GM21367 (cell line): ENCODE results near the gene CDK2AP2.
A peak's percentile ranks its signal among the peaks of the same experiment; 100 is the strongest.
"Not testable (repeated sequence)": the region's sequence is repeated elsewhere in the genome, so short reads cannot be mapped to it uniquely, and the experiment has no call there.

Source experiments
- ATAC-seq: cut with Tn5 transposase; IDR thresholded peaks from one replicate; pipeline ENCODE4 v1.9.1; 2021; ENCODE audit not compliant: unreplicated experiment

CDK2AP2 gene

DNA sequence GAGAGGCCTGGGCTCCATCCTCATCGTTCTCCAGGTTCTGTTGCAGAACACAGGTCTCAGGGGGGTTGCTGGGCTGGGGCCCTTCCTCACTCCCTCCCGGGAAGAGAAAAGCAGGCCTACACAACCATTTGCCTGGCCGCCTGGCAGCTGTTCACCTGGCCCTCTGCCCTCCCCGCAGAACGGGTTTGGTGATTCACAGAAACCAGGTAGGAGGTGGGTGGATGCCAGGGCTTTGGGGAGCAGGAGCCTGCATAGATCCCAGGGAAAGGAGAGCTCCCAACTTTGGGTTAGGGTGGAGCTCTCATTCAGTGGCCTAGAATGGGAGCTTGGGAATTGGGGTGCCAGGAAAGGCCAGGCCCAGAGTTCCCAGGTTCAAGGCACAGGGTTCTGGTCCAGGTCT lies 39.9 kb downstream of the CDK2AP2 start:
- ATAC-seq = no peak

DNA sequence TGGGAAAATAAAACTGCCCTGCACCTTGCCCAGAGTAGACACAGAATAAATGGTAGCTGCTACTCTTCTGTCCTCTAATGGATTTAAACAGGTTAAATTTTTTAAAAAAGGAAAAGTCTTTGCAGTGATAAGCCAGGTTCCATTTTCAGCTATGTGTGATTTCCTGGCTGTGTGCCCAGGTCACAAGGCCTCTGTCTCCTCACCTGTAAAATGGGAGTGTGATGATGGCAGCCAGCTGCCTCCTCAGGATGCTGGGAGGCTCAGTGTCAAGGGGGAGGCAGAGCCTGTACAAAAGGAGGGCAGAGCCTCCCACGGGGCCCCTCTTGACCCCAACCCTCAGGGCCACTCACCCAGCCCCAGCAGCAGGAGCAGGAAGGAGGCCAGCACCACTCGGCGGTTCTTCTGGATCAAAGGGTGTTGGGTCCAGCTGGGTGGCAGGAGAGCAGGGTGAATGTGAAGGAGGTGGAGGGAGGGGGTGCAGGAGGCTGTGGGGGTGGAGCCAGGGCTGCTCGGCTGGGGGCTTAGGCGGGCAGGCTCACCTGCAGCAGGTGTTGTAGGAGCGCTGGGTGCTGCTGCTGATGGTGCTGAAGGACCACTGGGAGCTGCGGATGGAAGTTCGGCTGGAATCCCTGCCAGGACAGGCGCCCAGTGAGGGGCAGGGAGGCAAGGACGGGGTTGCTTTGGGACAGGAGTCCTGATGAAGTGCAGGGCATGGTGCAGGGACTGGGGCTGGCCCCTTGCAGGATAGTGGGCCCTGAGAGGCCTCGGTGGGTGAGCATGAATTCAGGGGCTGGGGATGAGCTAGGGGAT lies 40.8 kb downstream of the CDK2AP2 start:
- no peak for ATAC-seq

DNA sequence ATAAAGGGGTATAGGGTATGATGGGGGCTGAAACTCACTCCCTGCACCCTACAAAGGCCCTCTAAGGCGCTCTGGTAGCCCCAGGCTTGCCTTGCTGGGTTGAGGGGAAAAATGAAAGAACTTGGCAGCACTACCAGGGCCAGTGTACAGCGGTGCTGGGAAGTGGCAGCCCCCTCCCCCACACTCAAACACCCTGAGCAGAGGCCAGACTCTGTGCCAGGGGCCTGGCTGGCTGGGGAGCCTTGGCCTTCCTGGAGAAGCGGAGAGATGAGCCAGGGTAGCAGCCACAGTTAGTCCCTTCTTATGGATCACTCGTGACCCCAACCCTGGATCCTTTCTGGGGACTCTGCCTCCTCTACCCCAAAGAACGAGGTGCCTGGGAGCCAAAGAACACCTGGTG lies 41.6 kb downstream of the CDK2AP2 start:
- no peak for ATAC-seq

DNA sequence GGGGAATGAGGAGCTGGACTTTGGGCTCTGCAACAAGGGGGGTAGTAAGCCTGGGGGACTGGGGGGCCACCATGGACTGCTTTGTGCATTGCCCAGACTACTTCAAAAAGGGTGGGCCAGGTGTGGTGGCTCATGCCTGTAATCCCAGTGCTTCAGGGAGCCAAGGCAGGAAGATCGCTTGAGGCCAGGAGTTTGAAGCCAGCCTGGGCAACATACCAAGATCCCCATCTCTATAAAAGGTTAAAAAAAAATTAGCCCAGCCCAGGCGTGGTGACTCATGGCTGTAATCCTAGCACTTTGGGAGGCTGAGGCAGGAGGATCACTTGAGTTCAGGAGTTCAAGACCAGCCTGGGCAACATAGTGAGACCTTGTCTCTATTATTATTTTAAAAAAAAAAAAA lies 42.4 kb downstream of the CDK2AP2 start:
- ATAC-seq = not testable (repeated sequence)

DNA sequence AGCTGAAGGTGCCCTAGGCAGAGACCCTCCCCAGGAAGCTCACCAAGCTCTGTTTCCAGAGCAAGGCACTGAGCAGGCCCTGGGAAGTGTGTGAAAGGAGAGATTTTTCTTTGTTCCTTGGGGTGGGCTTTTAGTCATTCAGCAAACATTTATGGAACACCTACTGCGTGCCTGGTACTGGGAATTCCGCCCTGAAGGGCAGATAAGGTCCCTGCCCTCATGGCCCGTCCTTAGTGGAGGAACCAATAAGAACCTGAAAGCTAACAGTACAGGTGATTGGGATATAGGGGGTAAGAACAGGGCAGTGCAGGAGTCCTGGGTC lies 42.8 kb downstream of the CDK2AP2 start:
- no peak for ATAC-seq

DNA sequence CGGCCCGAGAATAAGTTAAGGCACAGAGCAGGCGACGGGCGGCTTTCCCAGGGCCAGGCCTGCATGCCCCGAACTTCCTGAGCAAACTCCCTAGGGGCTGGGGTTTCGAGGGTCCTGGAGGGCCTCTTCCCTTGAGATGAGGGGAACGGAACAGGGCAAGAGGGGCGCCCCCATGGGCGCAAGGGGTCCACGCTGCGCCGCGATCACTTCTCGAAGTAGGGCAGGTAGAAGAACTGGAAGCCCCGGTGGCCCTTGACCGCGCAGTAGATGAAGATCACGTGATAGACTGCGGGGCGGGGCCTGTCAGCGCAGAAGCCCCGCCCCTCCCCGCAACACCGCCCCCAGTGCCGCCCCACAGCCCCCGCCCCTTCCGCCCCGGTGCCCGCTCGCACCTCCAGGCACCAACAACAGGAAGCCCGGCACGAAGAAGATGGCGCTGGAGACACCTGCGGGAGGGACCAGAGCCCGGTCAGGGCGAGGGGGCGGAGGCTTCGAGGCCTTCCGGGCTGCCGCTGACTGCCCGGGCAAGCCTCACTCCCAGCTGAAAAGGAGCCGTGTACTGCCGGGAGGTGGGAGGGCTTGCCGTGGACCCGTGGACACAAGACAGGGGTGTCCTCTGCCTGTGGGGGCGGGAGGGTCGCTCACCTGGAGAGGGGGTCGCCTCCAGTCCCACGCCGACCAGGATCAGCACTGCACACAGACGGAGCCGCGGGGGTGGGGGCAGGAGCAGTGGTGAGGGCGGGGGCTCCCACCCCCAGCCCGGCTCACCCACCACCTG lies 43.4 kb downstream of the CDK2AP2 start:
- peak; percentile 53 for ATAC-seq

DNA sequence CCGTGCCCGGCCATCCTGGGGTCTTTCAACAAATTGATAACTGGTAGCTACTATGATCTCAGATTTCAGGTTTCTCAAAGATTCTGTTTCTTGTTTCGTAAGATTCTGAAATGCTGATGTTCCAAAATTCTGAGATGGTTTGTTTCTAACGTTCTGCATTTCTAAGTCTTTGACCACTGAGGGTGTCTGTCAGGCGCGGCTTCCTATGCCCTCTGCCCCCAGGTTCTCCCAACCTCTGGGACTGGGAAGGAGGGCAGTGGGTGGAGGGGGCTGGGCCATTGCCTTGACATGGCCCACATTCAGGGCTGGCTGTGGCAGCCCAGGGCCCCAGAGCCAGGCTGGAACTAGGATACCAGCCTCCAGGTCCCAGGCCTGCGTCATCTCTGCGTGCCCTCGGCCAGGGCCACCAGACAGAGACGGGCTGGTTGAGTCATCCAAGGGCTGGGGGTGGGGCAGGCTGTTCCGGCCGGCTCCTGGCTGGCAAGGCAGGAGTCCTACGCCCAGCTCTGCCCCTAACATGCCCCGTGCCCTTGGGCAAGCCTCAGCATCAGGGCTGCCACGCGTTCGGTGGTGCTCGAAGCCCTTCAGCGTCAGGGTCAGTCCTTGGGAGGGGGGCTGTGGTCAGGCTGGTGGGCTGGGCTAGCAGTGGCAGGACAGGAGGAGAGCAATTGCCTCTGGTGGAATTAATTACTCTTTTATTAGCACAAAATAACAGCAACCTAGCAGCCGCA lies 44.1 kb downstream of the CDK2AP2 start:
- no peak for ATAC-seq

DNA sequence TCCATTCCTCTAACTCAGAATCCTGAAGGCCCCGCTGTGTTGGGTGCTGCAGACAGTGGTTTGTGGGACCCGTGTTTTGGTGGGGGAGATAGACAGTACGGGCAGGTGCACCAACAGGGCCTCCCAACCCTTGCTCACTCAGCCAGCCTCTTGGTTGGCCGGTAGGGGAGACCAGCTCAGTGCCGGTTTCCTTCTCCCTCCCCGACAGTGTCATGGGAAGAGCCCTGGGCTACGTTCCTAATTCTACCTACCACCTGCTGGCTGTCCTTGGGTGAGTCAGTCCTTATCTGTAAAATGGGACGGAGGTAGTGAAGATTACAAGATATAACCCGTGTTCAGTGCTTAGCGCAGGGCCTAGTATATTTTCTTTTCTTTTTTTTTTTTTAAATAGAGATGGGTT lies 44.8 kb downstream of the CDK2AP2 start:
- ATAC-seq = no peak

DNA sequence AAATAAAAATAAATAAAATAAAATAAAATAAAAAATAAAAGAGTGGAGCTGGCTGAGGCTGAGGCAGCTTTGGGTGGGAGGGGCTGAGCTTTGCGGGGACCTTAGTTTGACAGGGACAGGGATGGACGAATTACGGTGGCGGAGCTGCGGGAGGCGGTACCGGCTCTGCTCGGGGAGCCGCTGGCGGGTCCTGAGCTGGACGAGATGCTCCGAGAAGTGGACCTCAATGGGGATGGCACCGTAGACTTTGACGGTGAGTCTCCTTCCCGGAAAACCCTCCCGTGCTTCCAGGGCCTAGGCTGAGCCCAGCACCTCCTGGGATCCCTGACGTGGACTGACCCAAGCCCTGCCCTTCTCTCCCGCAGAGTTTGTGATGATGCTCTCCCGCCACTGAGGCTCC lies 49.7 kb downstream of the CDK2AP2 start:
- ATAC-seq = no peak

DNA sequence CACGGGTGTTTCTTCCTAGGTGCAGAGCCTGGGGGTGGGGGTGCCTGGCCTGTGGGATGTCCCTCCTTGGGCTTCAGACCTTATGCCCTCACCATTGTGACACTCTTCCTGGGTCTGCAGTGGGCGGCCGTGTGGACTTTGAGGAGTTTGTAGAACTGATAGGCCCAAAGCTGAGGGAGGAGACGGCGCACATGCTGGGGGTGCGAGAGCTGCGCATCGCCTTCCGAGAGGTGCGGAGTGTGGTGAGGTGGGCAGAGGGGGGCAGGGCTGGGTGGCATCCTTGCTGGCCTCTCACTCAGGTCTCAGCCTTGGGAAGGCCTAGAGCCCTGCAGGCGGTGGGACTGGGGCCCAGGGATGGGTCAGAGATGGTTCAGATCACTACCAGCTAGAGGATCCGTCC lies 50.5 kb downstream of the CDK2AP2 start:
- ATAC-seq = no peak
